8988T (cell line): ENCODE measurements around the gene PLEKHA8.
"Not testable (repeated sequence)": the region's sequence is repeated elsewhere in the genome, so short reads cannot be mapped to it uniquely, and the experiment has no call there.

ENCODE experiments used
- DNase-seq: peaks from one replicate; pipeline ENCODE4 v3.0.0; 2011

Gene PLEKHA8

GRCh38 chr7:30068117-30068516, 39.9 kb downstream of the PLEKHA8 start:
- DNase-seq, result no peak

- DNase-seq, result no peak
Observed at GRCh38 chr7:30069096-30069867, 41.1 kb downstream of the PLEKHA8 start.

- no peak for DNase-seq
Observed at GRCh38 chr7:30070052-30070451, 41.8 kb downstream of the PLEKHA8 start.

- DNase-seq, result no peak
Observed at GRCh38 chr7:30072735-30073134, 44.5 kb downstream of the PLEKHA8 start.

- no peak for DNase-seq
Observed at GRCh38 chr7:30074422-30075030, 46.3 kb downstream of the PLEKHA8 start.

GRCh38 chr7:30076411-30076810, 48.2 kb downstream of the PLEKHA8 start:
- DNase-seq, result no peak

- DNase-seq, result no peak
Observed at GRCh38 chr7:30078280-30078679, 50.1 kb downstream of the PLEKHA8 start.

GRCh38 chr7:30079880-30080279, 51.7 kb downstream of the PLEKHA8 start:
- DNase-seq, result no peak

GRCh38 chr7:30080818-30081217, 52.6 kb downstream of the PLEKHA8 start:
- DNase-seq, result no peak

GRCh38 chr7:30082686-30083085, 54.5 kb downstream of the PLEKHA8 start:
- DNase-seq, result no peak

GRCh38 chr7:30083334-30083733, 55.1 kb downstream of the PLEKHA8 start:
- DNase-seq, result no peak

- DNase-seq, result no peak
Observed at GRCh38 chr7:30084212-30084611, 56.0 kb downstream of the PLEKHA8 start.

- DNase-seq, result no peak
Observed at GRCh38 chr7:30086529-30086928, 58.3 kb downstream of the PLEKHA8 start.

- DNase-seq, result no peak
Observed at GRCh38 chr7:30087371-30087770, 59.2 kb downstream of the PLEKHA8 start.

GRCh38 chr7:30088362-30088761, 60.1 kb downstream of the PLEKHA8 start:
- DNase-seq, result no peak

GRCh38 chr7:30090111-30090510, 61.9 kb downstream of the PLEKHA8 start:
- no peak for DNase-seq

- DNase-seq, result peak; percentile 18
Observed at GRCh38 chr7:30091491-30091912, 63.3 kb downstream of the PLEKHA8 start.

- DNase-seq, result no peak
Observed at GRCh38 chr7:30091987-30092386, 63.8 kb downstream of the PLEKHA8 start.

GRCh38 chr7:30093420-30093952, 65.3 kb downstream of the PLEKHA8 start:
- no peak for DNase-seq

- not testable (repeated sequence) for DNase-seq
Observed at GRCh38 chr7:30098599-30098998, 70.4 kb downstream of the PLEKHA8 start.

- DNase-seq, result no peak
Observed at GRCh38 chr7:30102281-30102680, 74.1 kb downstream of the PLEKHA8 start.

GRCh38 chr7:30104157-30104556, 75.9 kb downstream of the PLEKHA8 start:
- no peak for DNase-seq

- no peak for DNase-seq
Observed at GRCh38 chr7:30112103-30112713, 84.0 kb downstream of the PLEKHA8 start.

GRCh38 chr7:30113144-30113543, 84.9 kb downstream of the PLEKHA8 start:
- DNase-seq, result no peak
